ENCODE measurements around the gene TGM4.

The TGM4 gene

DNA sequence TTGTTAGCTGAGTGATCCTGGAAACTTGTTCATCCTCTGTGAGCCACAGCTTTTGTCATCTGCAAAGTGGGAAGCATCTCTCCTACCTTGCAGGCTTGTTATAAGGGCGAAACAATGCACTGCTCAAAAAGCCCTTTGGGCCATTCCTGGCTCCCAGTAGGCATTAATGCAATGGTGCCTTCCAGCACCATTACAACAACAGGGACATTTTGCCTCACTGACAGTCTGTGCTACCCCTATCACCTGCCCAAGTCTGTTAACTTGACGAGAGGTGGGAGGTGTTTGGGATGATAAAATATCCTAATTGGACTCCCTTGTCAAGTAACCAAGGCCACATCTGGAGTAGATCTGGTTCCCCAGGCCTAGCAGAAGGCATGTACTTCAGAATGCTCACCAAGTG lies 57.4 kb downstream of the TGM4 start:
- no peaks in the 10 kb centered on the region for H4K20me1 ChIP-seq (ENCODE audit: low read depth, low read length)
- TF ChIP-seq, protein P1, sequence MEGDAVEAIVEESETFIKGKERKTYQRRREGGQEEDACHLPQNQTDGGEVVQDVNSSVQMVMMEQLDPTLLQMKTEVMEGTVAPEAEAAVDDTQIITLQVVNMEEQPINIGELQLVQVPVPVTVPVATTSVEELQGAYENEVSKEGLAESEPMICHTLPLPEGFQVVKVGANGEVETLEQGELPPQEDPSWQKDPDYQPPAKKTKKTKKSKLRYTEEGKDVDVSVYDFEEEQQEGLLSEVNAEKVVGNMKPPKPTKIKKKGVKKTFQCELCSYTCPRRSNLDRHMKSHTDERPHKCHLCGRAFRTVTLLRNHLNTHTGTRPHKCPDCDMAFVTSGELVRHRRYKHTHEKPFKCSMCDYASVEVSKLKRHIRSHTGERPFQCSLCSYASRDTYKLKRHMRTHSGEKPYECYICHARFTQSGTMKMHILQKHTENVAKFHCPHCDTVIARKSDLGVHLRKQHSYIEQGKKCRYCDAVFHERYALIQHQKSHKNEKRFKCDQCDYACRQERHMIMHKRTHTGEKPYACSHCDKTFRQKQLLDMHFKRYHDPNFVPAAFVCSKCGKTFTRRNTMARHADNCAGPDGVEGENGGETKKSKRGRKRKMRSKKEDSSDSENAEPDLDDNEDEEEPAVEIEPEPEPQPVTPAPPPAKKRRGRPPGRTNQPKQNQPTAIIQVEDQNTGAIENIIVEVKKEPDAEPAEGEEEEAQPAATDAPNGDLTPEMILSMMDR (IDR thresholded peaks at IDR 0.05; ENCODE audit: insufficient read depth, low read length, poor library complexity, severe bottlenecking), result no peak
- no peak for TF ChIP-seq EZH2phosphoT487 (conservative IDR thresholded peaks at IDR 0.05; ENCODE audit: low read length)
- no peak overlapping the region for H3K4me3 ChIP-seq (ENCODE audit: insufficient read depth, low read length, poor library complexity, severe bottlenecking)

DNA sequence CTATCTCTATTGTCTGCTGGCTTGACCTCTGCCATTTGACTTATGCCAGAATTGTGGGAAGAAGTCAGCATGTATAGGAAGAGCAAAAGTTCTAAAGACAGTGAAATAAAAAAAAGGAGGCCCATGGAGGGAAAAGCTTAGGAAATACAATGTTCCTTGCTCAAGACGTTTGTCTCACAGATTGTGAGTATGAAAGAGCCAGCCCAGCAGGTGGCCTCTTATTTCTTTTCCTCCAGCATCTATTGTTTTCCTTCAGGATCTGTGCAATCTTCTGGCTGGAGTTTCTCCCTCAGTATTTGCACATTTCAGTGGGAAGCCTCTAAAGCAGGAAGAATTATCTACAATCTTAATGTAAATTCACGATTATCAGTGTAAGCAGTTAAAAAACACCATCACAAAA lies 57.9 kb downstream of the TGM4 start:
- Histone ChIP-seq H3K4me3 (ENCODE audit: insufficient read depth, low read length, poor library complexity, severe bottlenecking) (no peak overlapping the region), H3K27me3 (ENCODE audit: low read length) (no peaks in the 10 kb centered on the region), H4K20me1 (ENCODE audit: low read depth, low read length) (no peaks in the 10 kb centered on the region), H3K4me2 (ENCODE audit: low read depth, low read length, poor library complexity, severe bottlenecking) (no peak overlapping the region), H3K9me3 (ENCODE audit: insufficient read depth, low read length) (no peaks in the 10 kb centered on the region), H3K9me2 (replicated peaks; ENCODE audit: insufficient read depth, low read length) (no peaks in the 10 kb centered on the region), H3K9ac (ENCODE audit: low read length) (no peak overlapping the region), H3K27ac (ENCODE audit: low read depth, low read length) (no peak overlapping the region), H3K79me2 (ENCODE audit: insufficient read depth, low read length) (no peaks in the 10 kb centered on the region), H2AFZ (ENCODE audit: low read depth, low read length, severe bottlenecking) (no peak overlapping the region), H3K36me3 (ENCODE audit: low read length) (no peaks in the 10 kb centered on the region), H3F3A (ENCODE audit: insufficient read depth) (no peaks in the 10 kb centered on the region)
- TF ChIP-seq, protein P1 (IDR thresholded peaks at IDR 0.05; ENCODE audit: insufficient read depth, low read length, poor library complexity, severe bottlenecking), result no peak
- TF ChIP-seq EZH2phosphoT487 (conservative IDR thresholded peaks at IDR 0.05; ENCODE audit: low read length), result no peak

More for the DNA sequence above, 57.4 kb downstream of the TGM4 start:
- H3K4me2 ChIP-seq (ENCODE audit: low read depth, low read length, poor library complexity, severe bottlenecking), result no peak overlapping the region
- no peaks in the 10 kb centered on the region for H3F3A ChIP-seq (ENCODE audit: insufficient read depth)
- H2AFZ ChIP-seq (ENCODE audit: low read depth, low read length, severe bottlenecking), result no peak overlapping the region
- no peaks in the 10 kb centered on the region for H3K27me3 ChIP-seq (ENCODE audit: low read length)
- no peak overlapping the region for H3K9ac ChIP-seq (ENCODE audit: low read length)
- no peaks in the 10 kb centered on the region for H3K9me2 ChIP-seq (replicated peaks; ENCODE audit: insufficient read depth, low read length)
- no peaks in the 10 kb centered on the region for H3K9me3 ChIP-seq (ENCODE audit: insufficient read depth, low read length)
- no peaks in the 10 kb centered on the region for H3K79me2 ChIP-seq (ENCODE audit: insufficient read depth, low read length)
- H3K36me3 ChIP-seq (ENCODE audit: low read length), result no peaks in the 10 kb centered on the region
- no peak overlapping the region for H3K27ac ChIP-seq (ENCODE audit: low read depth, low read length)

DNA sequence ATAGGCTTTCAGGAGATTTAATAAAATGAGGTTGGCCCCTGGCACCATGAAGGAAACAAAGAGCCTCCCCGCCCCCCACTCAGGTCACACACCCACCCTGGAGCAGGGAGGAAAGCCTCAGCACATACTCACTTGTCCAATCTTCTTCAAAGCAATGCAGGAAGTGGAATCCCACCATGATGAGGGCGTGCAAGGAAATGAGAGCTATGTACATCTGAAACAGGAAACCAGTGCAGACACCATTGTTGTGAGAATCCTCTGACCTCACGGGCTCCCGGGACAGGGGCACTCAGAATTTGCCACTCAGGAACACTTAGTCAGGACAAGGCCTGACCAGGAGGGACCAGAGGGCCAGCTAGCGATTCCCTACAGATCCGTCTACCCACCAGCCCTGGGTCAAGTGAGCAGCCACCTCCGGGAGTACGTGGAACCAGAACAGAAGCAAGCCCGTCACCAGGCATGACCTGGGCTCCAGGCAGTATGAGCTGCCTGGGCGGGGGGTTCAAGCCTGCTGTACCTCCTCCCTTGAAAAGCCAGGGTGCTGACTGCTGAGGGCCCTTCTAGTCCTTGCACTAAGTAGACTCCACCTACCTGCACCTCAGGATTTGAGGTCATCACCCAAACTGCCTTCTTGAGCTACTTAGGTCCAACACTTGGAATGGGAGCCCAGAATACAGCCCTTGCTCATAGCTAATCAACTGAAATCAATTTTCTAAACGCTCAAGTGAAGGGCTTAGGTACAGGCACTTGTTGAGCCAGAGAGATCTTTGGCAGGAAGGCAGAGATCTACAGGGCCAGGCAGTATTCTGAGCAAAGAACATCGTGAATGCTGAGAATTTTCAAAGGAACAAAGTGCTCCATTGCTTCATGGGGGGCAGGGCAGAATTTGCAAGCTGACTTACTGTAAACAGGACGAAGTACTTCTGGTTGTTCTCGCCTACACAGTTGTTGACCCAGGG lies 58.9 kb downstream of the TGM4 start:
- Histone ChIP-seq H3K36me3 (ENCODE audit: low read length) (no peaks in the 10 kb centered on the region), H3K9me2 (replicated peaks; ENCODE audit: insufficient read depth, low read length) (no peaks in the 10 kb centered on the region), H3K4me2 (ENCODE audit: low read depth, low read length, poor library complexity, severe bottlenecking) (no peak overlapping the region), H4K20me1 (ENCODE audit: low read depth, low read length) (no peaks in the 10 kb centered on the region), H3K79me2 (ENCODE audit: insufficient read depth, low read length) (no peaks in the 10 kb centered on the region), H2AFZ (ENCODE audit: low read depth, low read length, severe bottlenecking) (no peak overlapping the region), H3K9ac (ENCODE audit: low read length) (no peak overlapping the region), H3K9me3 (ENCODE audit: insufficient read depth, low read length) (no peaks in the 10 kb centered on the region), H3F3A (ENCODE audit: insufficient read depth) (no peaks in the 10 kb centered on the region), H3K4me3 (ENCODE audit: insufficient read depth, low read length, poor library complexity, severe bottlenecking) (no peak overlapping the region), H3K27me3 (ENCODE audit: low read length) (no peaks in the 10 kb centered on the region), H3K27ac (ENCODE audit: low read depth, low read length) (no peak overlapping the region)
- TF ChIP-seq EZH2phosphoT487 (conservative IDR thresholded peaks at IDR 0.05; ENCODE audit: low read length), result no peak
- TF ChIP-seq, protein P1 (IDR thresholded peaks at IDR 0.05; ENCODE audit: insufficient read depth, low read length, poor library complexity, severe bottlenecking), result no peak
